Ovary (tissue), 3 donors: ENCODE data around the gene CRB1.

Experiments used
- CTCF ChIP-seq, 3 donors: fragments of 450-650 bp in 2 of 3; fragments of 200-600 bp in 1 of 3; IDR thresholded peaks; one replicate each; pipeline versions ENCODE4 v1.5.1 to v1.8.0; 2016 to 2022; ENCODE audit warnings: antibody characterized with exemption in 3 of 3, mild to moderate bottlenecking in 1 of 3
- EP300 ChIP-seq: sonication (generic); formaldehyde crosslinking; IDR thresholded peaks from one replicate; pipeline ENCODE4 v1.6.1; 2017; ENCODE audit warnings: antibody characterized with exemption
- POLR2A ChIP-seq: fragments of 450-650 bp; IDR thresholded peaks from one replicate; pipeline ENCODE4 v1.6.1; 2017; ENCODE audit warnings: antibody characterized with exemption, mild to moderate bottlenecking, moderate library complexity
- donor health status: DM: no; HTN: no; CAD: no.

GRCh38 chr1:197384471-197384870 lies 116.4 kb downstream of the CRB1 start:
- TF ChIP-seq CTCF (IDR thresholded peaks at IDR 0.05) = no peak
- no peak for TF ChIP-seq EP300
- TF ChIP-seq POLR2A = no peak
